Upper lobe of right lung (tissue), 1 donor: ENCODE data around the gene NCAPD3. TPM values are rescaled to one million over a fixed set of nuclear protein-coding genes. Genes with fewer than 3 reads are reported as not detected.

Source experiments
- ATAC-seq: fragments of 200-7000 bp; cut with Tn5 transposase; one replicate; pipeline ENCODE4 v1.9.1; 2020; ENCODE audit warnings: mild to moderate bottlenecking, moderate library complexity
- DNase-seq: peaks from one replicate; pipeline ENCODE4 v3.0.0-alpha.2; 2020
- H3K27ac ChIP-seq: fragments of 200-600 bp; one replicate; pipeline ENCODE4 v1.8.0; 2022
- H3K27me3 ChIP-seq: fragments of 200-600 bp; one replicate; pipeline ENCODE4 v1.8.0; 2022; ENCODE audit warnings: mild to moderate bottlenecking
- H3K36me3 ChIP-seq: fragments of 200-600 bp; one replicate; pipeline ENCODE4 v1.8.0; 2022
- H3K4me1 ChIP-seq: fragments of 200-600 bp; one replicate; pipeline ENCODE4 v1.8.0; 2022
- H3K4me3 ChIP-seq: fragments of 200-600 bp; one replicate; pipeline ENCODE4 v1.8.0; 2022; ENCODE audit warnings: mild to moderate bottlenecking
- H3K9me3 ChIP-seq: fragments of 200-600 bp; one replicate; pipeline ENCODE4 v1.8.0; 2022
- CTCF ChIP-seq: fragments of 200-600 bp; IDR thresholded peaks from one replicate; pipeline ENCODE4 v1.8.0; 2022; ENCODE audit warnings: antibody characterized with exemption
- intact Hi-C: fragments of 100-400 bp; cut with DNase I; formaldehyde crosslinking; loops from one replicate; pipeline ENCODE4 v1.11.0; 2022
- total RNA-seq: library from RNA; stranded (reverse); fragmentation: NEBNext Ultra II Directional; extraction: Animal tissue kit (Norgen Biotek cat#: 25700); gene quantifications from one replicate; pipeline ENCODE4 v1.2.1, GENCODE V29; 2021
- donor health status: DM: no; HTN: yes; CAD: no; lungs with severe emphysema.

The NCAPD3 gene
- total RNA-seq, 1 donor from 2014 or later, result 17.3 TPM

- no peak overlapping the region for H3K27ac ChIP-seq
- H3K4me3 ChIP-seq, result no peak overlapping the region
- ATAC-seq, result no peak
- no peaks in the 10 kb centered on the region for H3K36me3 ChIP-seq
- H3K4me1 ChIP-seq, result peaks cover 16% of the 10 kb centered on the region
- intact Hi-C loops, result no loop called here
- no peak for TF ChIP-seq CTCF
- H3K9me3 ChIP-seq, result no peaks in the 10 kb centered on the region
- peaks cover 40% of the 10 kb centered on the region for H3K27me3 ChIP-seq
- DNase-seq, result no peak
Observed at GRCh38 chr11:134270250-134270714, 46.5 kb upstream of the NCAPD3 start.

GRCh38 chr11:134267966-134268365 is 44.2 kb upstream of the NCAPD3 start:
- intact Hi-C loops, result no loop called here
- peaks cover 8% of the 10 kb centered on the region for H3K36me3 ChIP-seq
- peaks cover 17% of the 10 kb centered on the region for H3K27me3 ChIP-seq
- ATAC-seq, result no peak
- no peak overlapping the region for H3K4me3 ChIP-seq
- H3K27ac ChIP-seq, result no peak overlapping the region
- no peak for DNase-seq
- TF ChIP-seq CTCF, result no peak
- peaks cover 16% of the 10 kb centered on the region for H3K4me1 ChIP-seq
- no peaks in the 10 kb centered on the region for H3K9me3 ChIP-seq

GRCh38 chr11:134267461-134267860 is 43.7 kb upstream of the NCAPD3 start:
- Histone ChIP-seq H3K4me1 (peaks cover 16% of the 10 kb centered on the region), H3K4me3 (no peak overlapping the region), H3K36me3 (peaks cover 14% of the 10 kb centered on the region), H3K27ac (peak overlapping the region; percentile 59), H3K9me3 (no peaks in the 10 kb centered on the region), H3K27me3 (peaks cover 12% of the 10 kb centered on the region)
- no peak for ATAC-seq
- no peak for DNase-seq
- intact Hi-C loops, result no loop called here
- no peak for TF ChIP-seq CTCF

- peak overlapping the region; percentile 59 for H3K27ac ChIP-seq
- H3K4me3 ChIP-seq, result no peak overlapping the region
- H3K27me3 ChIP-seq, result peaks cover 5% of the 10 kb centered on the region
- ATAC-seq, result peak; percentile 92
- peaks cover 16% of the 10 kb centered on the region for H3K4me1 ChIP-seq
- intact Hi-C loops, result no loop called here
- TF ChIP-seq CTCF, result no peak
- peaks cover 20% of the 10 kb centered on the region for H3K36me3 ChIP-seq
- no peak for DNase-seq
- H3K9me3 ChIP-seq, result no peaks in the 10 kb centered on the region
Observed at GRCh38 chr11:134266841-134267251, 43.1 kb upstream of the NCAPD3 start.

- H3K36me3 ChIP-seq, result peaks cover 24% of the 10 kb centered on the region
- H3K9me3 ChIP-seq, result no peaks in the 10 kb centered on the region
- DNase-seq (no peak), ATAC-seq (peak; percentile 5)
- H3K27me3 ChIP-seq, result peaks cover 1% of the 10 kb centered on the region
- H3K4me3 ChIP-seq, result no peak overlapping the region
- H3K27ac ChIP-seq, result peak overlapping the region; percentile 59
- peaks cover 16% of the 10 kb centered on the region for H3K4me1 ChIP-seq
- no peak for TF ChIP-seq CTCF
- intact Hi-C loops, result no loop called here
Observed at GRCh38 chr11:134266440-134266839, 42.7 kb upstream of the NCAPD3 start.
